ENCODE measurements around the gene MIF4GD. TPM values are rescaled to one million over a fixed set of nuclear protein-coding genes. Genes with fewer than 3 reads are reported as not detected.

MIF4GD gene
- total and polyA plus RNA-seq, 2 of the 4 experiments (the other 2 are of a cell fraction) = 4.1 to 6.9 TPM

- Histone ChIP-seq H3K4ac (ENCODE audit: low read depth, low read length) (no peak overlapping the region), H3K4me1 (ENCODE audit: control insufficient read depth, insufficient read depth, low read length) (no peaks in the 10 kb centered on the region), H3K9me3 (ENCODE audit: control insufficient read depth, insufficient read depth, low read length) (no peaks in the 10 kb centered on the region), H2AK9ac (replicated peaks; ENCODE audit: low read depth, low read length, poor library complexity) (no peak overlapping the region), H2BK15ac (ENCODE audit: low read depth, low read length) (no peak overlapping the region), H3K9ac (ENCODE audit: low read depth, low read length) (no peak overlapping the region), H2AFZ (replicated peaks; ENCODE audit: low read length, poor library complexity) (no peak overlapping the region), H4K8ac (ENCODE audit: low read depth in 2 of 2, low read length in 2 of 2) (no peak overlapping the region), H4K5ac (ENCODE audit: low read depth, low read length) (no peak overlapping the region), H2BK20ac (ENCODE audit: low read depth, low read length) (no peak overlapping the region), H4K20me1 (ENCODE audit: insufficient read depth, low read length) (peaks cover 17% of the 10 kb centered on the region), H3K27ac (ENCODE audit: insufficient read depth, low read length) (no peak overlapping the region), H3K79me1 (ENCODE audit: low read depth in 1 of 2, low read length in 2 of 2) (peaks cover 0 to 9% of the 10 kb centered on the region in 2 experiments; a peak in 1 of 4 replicates), H3K56ac (ENCODE audit: extremely low read depth, insufficient read depth, low read length) (no peak overlapping the region), H3K27me3 (ENCODE audit: control insufficient read depth, insufficient read depth, low read length) (no peaks in the 10 kb centered on the region), H4K91ac (ENCODE audit: insufficient read depth, low read depth, low read length) (no peak overlapping the region), H2BK120ac (ENCODE audit: low read depth, low read length) (no peak overlapping the region), H3K4me3 (ENCODE audit: insufficient read depth, low read depth, low read length) (no peak overlapping the region), H3K9me1 (ENCODE audit: insufficient read depth, low read length) (no peaks in the 10 kb centered on the region), H2AK5ac (ENCODE audit: low read depth, low read length) (no peak overlapping the region), H3K18ac (ENCODE audit: low read depth, low read length) (no peak overlapping the region), H3K36me3 (ENCODE audit: control insufficient read depth, insufficient read depth, low read length) (peaks cover 94% of the 10 kb centered on the region), H3K23ac (ENCODE audit: low read depth, low read length) (no peak overlapping the region), H3K4me2 (ENCODE audit: low read depth, low read length) (no peak overlapping the region), H2BK5ac (ENCODE audit: low read depth, low read length, poor library complexity, severe bottlenecking) (no peak overlapping the region), H3K14ac (replicated peaks; ENCODE audit: low read depth, low read length) (no peak overlapping the region)
- intact Hi-C loops (cut with micrococcal nuclease) (no loop called here), dilution Hi-C loops (cut with HindIII; ENCODE audit: low sequenced_read_pairs, unreplicated experiment) (no loop called here), in situ Hi-C loops (cut with MboI; ENCODE audit: low sequenced_read_pairs) (no loop called here)
- no TSS peak for BruUV-seq (replicated peaks)
- POLR2A ChIA-PET (ENCODE audit: unreplicated experiment) = no interaction called here
- no peak for TF ChIP-seq CEBPB (IDR thresholded peaks at IDR 0.05; ENCODE audit: low read depth, low read length)
- TF ChIP-seq MXI1 (IDR thresholded peaks at IDR 0.05; ENCODE audit: borderline replicate concordance, low read depth, low read length) = no peak
- no peak for TF ChIP-seq NFE2L2 (IDR thresholded peaks at IDR 0.05; ENCODE audit: low read depth, low read length)
- no peak for TF ChIP-seq USF2 (IDR thresholded peaks at IDR 0.05; ENCODE audit: low read depth, low read length)
- no peak for TF ChIP-seq POLR2A (IDR thresholded peaks at IDR 0.05; ENCODE audit: low read depth, low read length)
- TF ChIP-seq MAFK (IDR thresholded peaks at IDR 0.05; ENCODE audit: low read depth, low read length) = no peak
- TF ChIP-seq, protein P1, sequence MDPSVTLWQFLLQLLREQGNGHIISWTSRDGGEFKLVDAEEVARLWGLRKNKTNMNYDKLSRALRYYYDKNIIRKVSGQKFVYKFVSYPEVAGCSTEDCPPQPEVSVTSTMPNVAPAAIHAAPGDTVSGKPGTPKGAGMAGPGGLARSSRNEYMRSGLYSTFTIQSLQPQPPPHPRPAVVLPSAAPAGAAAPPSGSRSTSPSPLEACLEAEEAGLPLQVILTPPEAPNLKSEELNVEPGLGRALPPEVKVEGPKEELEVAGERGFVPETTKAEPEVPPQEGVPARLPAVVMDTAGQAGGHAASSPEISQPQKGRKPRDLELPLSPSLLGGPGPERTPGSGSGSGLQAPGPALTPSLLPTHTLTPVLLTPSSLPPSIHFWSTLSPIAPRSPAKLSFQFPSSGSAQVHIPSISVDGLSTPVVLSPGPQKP (IDR thresholded peaks at IDR 0.05; ENCODE audit: borderline replicate concordance, low read depth, low read length) = no peak
- no peak for TF ChIP-seq RCOR1 (IDR thresholded peaks at IDR 0.05; ENCODE audit: insufficient replicate concordance, low read length)
- TF ChIP-seq FOS (IDR thresholded peaks at IDR 0.05; ENCODE audit: low read depth, low read length) = no peak
- TF ChIP-seq CHD1 (IDR thresholded peaks at IDR 0.05; ENCODE audit: low read depth, low read length) = no peak
- no peak for TF ChIP-seq RAD21 (IDR thresholded peaks at IDR 0.05; ENCODE audit: low read length)
- TF ChIP-seq CTCF (conservative IDR thresholded peaks at IDR 0.05; ENCODE audit: low read depth, low read length) = no peak
- TF ChIP-seq BHLHE40 (IDR thresholded peaks at IDR 0.05; ENCODE audit: low read depth, low read length) = no peak
- TF ChIP-seq SMC3 (IDR thresholded peaks at IDR 0.05; ENCODE audit: low read depth, low read length) = no peak
- no peak for TF ChIP-seq RFX5 (IDR thresholded peaks at IDR 0.05; ENCODE audit: low read depth, low read length)
- no peak for TF ChIP-seq MAZ (IDR thresholded peaks at IDR 0.05; ENCODE audit: borderline replicate concordance, low read depth, low read length)
- no peak for ATAC-seq (ENCODE audit: low read depth)
- DNase-seq = no peak
- WGBS, 2 experiments (ENCODE audit: extremely low coverage in 2 of 2, insufficient read length in 1 of 2) = 80% methylated on average over 1 of the region's 9 CpGs; no CpG with 5 or more reads in 1 of the 2 experiments
- CTCF ChIA-PET = interaction anchor here (1.2 kb wide), 1 partner anchor 9 kb away, joined by 5 read pairs; no protein-coding TSS in a partner anchor
Measured at GRCh38 chr17:75241502-75241901, 29.5 kb downstream of the MIF4GD start.

All from IMR-90 (cell line).